Ishikawa (cell line): ENCODE results near the gene FAM204A.

Experiments
- CEBPB ChIP-seq: IDR thresholded peaks from 2 replicates; pipeline ENCODE4 v1.6.1; 2012
- CREB1 ChIP-seq: IDR thresholded peaks from 2 replicates; pipeline ENCODE4 v1.6.1; 2012; ENCODE audit warnings: low read depth
- EP300 ChIP-seq: IDR thresholded peaks from 2 replicates; pipeline ENCODE4 v1.6.1; 2012; ENCODE audit warnings: borderline replicate concordance
- TAF1 ChIP-seq: IDR thresholded peaks from 2 replicates; pipeline ENCODE4 v1.6.1; 2012; ENCODE audit warnings: low read depth, mild to moderate bottlenecking
- TEAD4 ChIP-seq: IDR thresholded peaks from 2 replicates; pipeline ENCODE4 v1.6.1; 2012

DNA sequence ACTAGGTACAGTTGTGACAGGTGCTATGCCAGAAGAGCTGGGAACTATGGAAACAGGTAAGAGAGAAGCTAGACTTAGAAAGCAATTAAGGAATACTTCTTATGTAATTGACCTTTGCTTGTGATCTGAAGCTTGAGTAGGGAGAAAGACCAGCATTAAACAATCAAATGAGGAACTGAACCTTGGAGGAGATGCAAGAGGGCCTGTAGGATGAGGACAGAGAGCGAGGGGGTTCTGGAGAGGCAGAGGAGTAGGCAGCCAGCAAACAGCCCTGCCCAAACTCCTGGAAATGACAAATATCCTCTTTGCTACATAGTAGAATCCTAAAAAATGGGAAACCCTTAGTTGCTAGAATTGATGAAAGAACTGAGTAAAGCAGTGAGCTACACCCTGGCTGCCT, 41.6 kb upstream of the FAM204A start:
- TF ChIP-seq CREB1 (no peak), EP300 (no peak), TAF1 (no peak), CEBPB (no peak), TEAD4 (no peak)
